ENCODE data around the gene ACSL5. TPM values are rescaled to one million over a fixed set of nuclear protein-coding genes. Genes with fewer than 3 reads are reported as not detected.

The ACSL5 gene
- total RNA-seq, 1 experiment from 2014 or later, result 1.4 TPM

DNA sequence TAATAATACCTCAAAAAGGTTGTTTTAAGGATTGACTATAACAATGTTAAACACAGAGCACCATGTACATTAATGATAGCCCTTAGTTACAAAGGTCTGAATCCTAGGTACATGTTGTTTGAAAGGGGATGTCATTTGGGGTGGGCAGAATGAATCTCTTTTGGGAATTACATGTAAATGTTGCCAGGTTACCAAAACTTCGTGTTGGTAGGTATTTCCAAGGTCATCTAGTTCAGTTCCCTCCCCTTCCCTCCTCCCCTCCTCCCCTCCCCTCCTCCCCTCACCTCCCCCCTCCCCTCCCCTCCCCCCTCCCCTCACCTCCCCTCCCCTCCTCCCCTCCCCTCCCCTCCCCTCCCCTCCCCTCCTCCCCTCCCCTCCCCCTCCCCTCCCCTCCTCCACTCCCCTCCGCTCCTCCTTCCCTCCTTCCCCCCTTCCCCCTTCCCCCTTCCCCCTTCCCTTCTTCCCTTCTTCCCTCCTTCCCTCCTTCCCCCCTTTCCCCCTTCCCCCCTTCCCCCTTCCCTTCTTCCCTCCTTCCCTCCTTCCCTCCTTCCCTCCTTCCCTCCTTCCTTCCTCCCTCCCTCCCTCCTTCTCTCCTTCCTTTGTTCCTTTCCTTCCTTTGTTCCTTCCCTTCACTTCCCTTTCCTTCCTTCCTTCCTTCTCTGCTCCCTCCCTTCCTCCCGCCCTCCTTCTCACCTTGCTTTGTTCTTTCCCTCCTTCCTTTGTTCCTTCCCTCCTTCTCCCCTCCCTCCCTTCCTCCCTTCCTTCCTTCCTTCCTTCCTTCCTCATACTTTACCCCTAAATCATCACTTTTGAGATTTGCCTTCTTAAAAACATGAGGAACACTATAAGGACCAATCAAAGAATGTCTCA lies 81.2 kb downstream of the ACSL5 start:
- H3K4me1 ChIP-seq (ENCODE audit: insufficient read depth, low read length), result no peaks in the 10 kb centered on the region
- H2AFZ ChIP-seq (ENCODE audit: low read length), result no peak overlapping the region
- no peak overlapping the region for H3K9ac ChIP-seq (ENCODE audit: low read length)
- no peaks in the 10 kb centered on the region for H4K20me1 ChIP-seq (ENCODE audit: low read length)
- ChIA-PET CTCF (no interaction called here), POLR2A (ENCODE audit: unreplicated experiment) (no interaction called here)
- H3K79me2 ChIP-seq (ENCODE audit: low read length), result no peaks in the 10 kb centered on the region
- H3K27ac ChIP-seq (ENCODE audit: low read length), result no peak overlapping the region
- no peaks in the 10 kb centered on the region for H3K27me3 ChIP-seq (ENCODE audit: low read length)
- ATAC-seq (no peak), DNase-seq (no peak)
- H3F3A ChIP-seq (ENCODE audit: low read length, unreplicated experiment), result no peaks in the 10 kb centered on the region
- H3K9me3 ChIP-seq (ENCODE audit: low read length), result no peaks in the 10 kb centered on the region
- H3K4me2 ChIP-seq (ENCODE audit: low read length), result no peak overlapping the region
- no peaks in the 10 kb centered on the region for H3K36me3 ChIP-seq (ENCODE audit: low read depth, low read length)
- no peaks in the 10 kb centered on the region for H3K9me2 ChIP-seq (replicated peaks; ENCODE audit: low read length)
- no TSS peak for BruUV-seq (replicated peaks)
- TF ChIP-seq, protein P1, sequence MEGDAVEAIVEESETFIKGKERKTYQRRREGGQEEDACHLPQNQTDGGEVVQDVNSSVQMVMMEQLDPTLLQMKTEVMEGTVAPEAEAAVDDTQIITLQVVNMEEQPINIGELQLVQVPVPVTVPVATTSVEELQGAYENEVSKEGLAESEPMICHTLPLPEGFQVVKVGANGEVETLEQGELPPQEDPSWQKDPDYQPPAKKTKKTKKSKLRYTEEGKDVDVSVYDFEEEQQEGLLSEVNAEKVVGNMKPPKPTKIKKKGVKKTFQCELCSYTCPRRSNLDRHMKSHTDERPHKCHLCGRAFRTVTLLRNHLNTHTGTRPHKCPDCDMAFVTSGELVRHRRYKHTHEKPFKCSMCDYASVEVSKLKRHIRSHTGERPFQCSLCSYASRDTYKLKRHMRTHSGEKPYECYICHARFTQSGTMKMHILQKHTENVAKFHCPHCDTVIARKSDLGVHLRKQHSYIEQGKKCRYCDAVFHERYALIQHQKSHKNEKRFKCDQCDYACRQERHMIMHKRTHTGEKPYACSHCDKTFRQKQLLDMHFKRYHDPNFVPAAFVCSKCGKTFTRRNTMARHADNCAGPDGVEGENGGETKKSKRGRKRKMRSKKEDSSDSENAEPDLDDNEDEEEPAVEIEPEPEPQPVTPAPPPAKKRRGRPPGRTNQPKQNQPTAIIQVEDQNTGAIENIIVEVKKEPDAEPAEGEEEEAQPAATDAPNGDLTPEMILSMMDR (conservative IDR thresholded peaks at IDR 0.05; ENCODE audit: low read depth, low read length), result no peak
- TF ChIP-seq EZH2 (IDR thresholded peaks at IDR 0.05; ENCODE audit: low read length, unreplicated experiment), result no peak
- TF ChIP-seq EZH2phosphoT487 (IDR thresholded peaks at IDR 0.05; ENCODE audit: borderline replicate concordance, low read length), result no peak
- intact Hi-C loops (cut with micrococcal nuclease), result no loop called here
- H3K4me3 ChIP-seq (ENCODE audit: low read length), result no peak overlapping the region

DNA sequence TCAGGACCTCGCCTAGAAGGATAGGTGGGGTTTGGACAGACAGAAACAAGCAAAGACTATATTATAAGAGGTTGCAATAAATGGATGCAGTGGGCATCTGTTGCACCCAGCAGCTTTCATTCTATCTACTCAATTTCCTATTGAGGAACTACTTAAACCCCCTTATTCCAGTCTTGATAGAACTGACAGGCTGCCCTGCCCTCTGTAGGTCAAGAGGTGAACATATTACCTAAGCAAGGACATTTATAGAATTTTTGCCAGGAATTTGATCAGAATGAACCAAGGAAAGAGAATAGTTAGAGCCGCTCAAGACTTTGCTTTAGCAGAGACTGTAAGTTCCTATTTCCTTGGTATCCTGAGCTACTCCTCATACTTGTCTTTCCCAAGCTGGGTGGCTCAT lies 82.6 kb downstream of the ACSL5 start:
- Histone ChIP-seq H4K20me1 (ENCODE audit: low read length) (no peaks in the 10 kb centered on the region), H3K4me1 (ENCODE audit: insufficient read depth, low read length) (no peaks in the 10 kb centered on the region), H3K27me3 (ENCODE audit: low read length) (no peaks in the 10 kb centered on the region), H3K27ac (ENCODE audit: low read length) (no peak overlapping the region), H3K9ac (ENCODE audit: low read length) (no peak overlapping the region), H3F3A (ENCODE audit: low read length, unreplicated experiment) (no peaks in the 10 kb centered on the region), H3K4me2 (ENCODE audit: low read length) (no peak overlapping the region), H3K4me3 (ENCODE audit: low read length) (no peak overlapping the region), H3K79me2 (ENCODE audit: low read length) (no peaks in the 10 kb centered on the region), H3K9me2 (replicated peaks; ENCODE audit: low read length) (no peaks in the 10 kb centered on the region), H3K9me3 (ENCODE audit: low read length) (no peaks in the 10 kb centered on the region), H2AFZ (ENCODE audit: low read length) (no peak overlapping the region), H3K36me3 (ENCODE audit: low read depth, low read length) (no peaks in the 10 kb centered on the region)
- POLR2A ChIA-PET (ENCODE audit: unreplicated experiment), result no interaction called here
- no TSS peak for BruUV-seq (replicated peaks)
- ATAC-seq, result no peak
- TF ChIP-seq EZH2 (IDR thresholded peaks at IDR 0.05; ENCODE audit: low read length, unreplicated experiment), result no peak
- TF ChIP-seq, protein P1 (conservative IDR thresholded peaks at IDR 0.05; ENCODE audit: low read depth, low read length), result 0 out of 2 replicates have a peak, but pooled peaks have one; percentile 10
- no peak for DNase-seq
- CTCF ChIA-PET, result no interaction called here
- intact Hi-C loops (cut with micrococcal nuclease), result no loop called here

DNA sequence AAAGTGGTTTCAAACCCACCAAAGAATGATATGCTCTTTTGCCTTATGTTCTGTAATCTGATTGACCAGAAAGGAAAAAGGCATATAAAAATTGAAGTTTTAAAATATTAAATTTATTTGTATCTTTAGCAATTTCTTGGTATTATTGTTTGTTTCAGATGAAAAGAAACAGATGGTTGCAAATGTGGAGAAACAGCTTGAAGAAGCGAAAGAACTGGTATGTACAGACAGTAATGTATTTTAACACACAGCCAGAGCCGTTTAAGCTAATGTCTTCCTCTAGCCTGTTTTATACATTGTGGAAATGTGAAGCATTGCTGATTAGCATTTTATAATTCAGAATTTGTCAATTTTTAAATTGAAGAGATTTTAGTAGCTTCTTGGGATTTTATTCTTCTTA lies 86.5 kb downstream of the ACSL5 start:
- no peaks in the 10 kb centered on the region for H4K20me1 ChIP-seq (ENCODE audit: low read length)
- H3K79me2 ChIP-seq (ENCODE audit: low read length), result no peaks in the 10 kb centered on the region
- no peaks in the 10 kb centered on the region; the same call in 1 of the 2 replicates for H3K36me3 ChIP-seq (ENCODE audit: low read depth, low read length)
- no peak overlapping the region for H3K9ac ChIP-seq (ENCODE audit: low read length)
- H2AFZ ChIP-seq (ENCODE audit: low read length), result no peak overlapping the region
- no peaks in the 10 kb centered on the region for H3K9me2 ChIP-seq (replicated peaks; ENCODE audit: low read length)
- no peak overlapping the region for H3K27ac ChIP-seq (ENCODE audit: low read length)
- TF ChIP-seq, protein P1 (conservative IDR thresholded peaks at IDR 0.05; ENCODE audit: low read depth, low read length), result no peak
- no peak for TF ChIP-seq EZH2 (IDR thresholded peaks at IDR 0.05; ENCODE audit: low read length, unreplicated experiment)
- no peak for TF ChIP-seq EZH2phosphoT487 (IDR thresholded peaks at IDR 0.05; ENCODE audit: borderline replicate concordance, low read length)
- ATAC-seq, result no peak
- intact Hi-C loops (cut with micrococcal nuclease), result no loop called here
- no peak overlapping the region for H3K4me2 ChIP-seq (ENCODE audit: low read length)
- H3K9me3 ChIP-seq (ENCODE audit: low read length), result no peaks in the 10 kb centered on the region
- no peak for DNase-seq
- H3F3A ChIP-seq (ENCODE audit: low read length, unreplicated experiment), result no peaks in the 10 kb centered on the region
- BruUV-seq (replicated peaks), result no TSS peak
- no peaks in the 10 kb centered on the region for H3K27me3 ChIP-seq (ENCODE audit: low read length)
- no peak overlapping the region for H3K4me3 ChIP-seq (ENCODE audit: low read length)
- CTCF ChIA-PET, result no interaction called here
- POLR2A ChIA-PET (ENCODE audit: unreplicated experiment), result no interaction called here
- H3K4me1 ChIP-seq (ENCODE audit: insufficient read depth, low read length), result no peaks in the 10 kb centered on the region

Data from PC-3 (cell line).